GM10248 (cell line): ENCODE measurements around the gene NLGN4Y.

ENCODE experiments used
- CTCF ChIA-PET: fragments of 300-600 bp; sonication (Branson Sonifier 250); formaldehyde crosslinking; extraction: SDS; loops from one replicate; lab custom pipeline; 2021; ENCODE audit warnings: antibody characterized with exemption; lab: Yijun Ruan, JAX
- POLR2A ChIA-PET: fragments of 350-650 bp; sonication (Branson Sonifier 250); formaldehyde crosslinking; extraction: SDS; loops from one replicate; lab custom pipeline; 2020; ENCODE audit warnings: antibody characterized with exemption; lab: Yijun Ruan, JAX
- DNase-seq: peaks from one replicate; pipeline ENCODE4 v3.0.0; 2012; ENCODE audit errors: extremely low spot score
- TF ChIP-seq, protein P1 (sequence below): IDR thresholded peaks from 2 replicates; pipeline ENCODE4 v1.5.1; 2012; ENCODE audit warnings: mild to moderate bottlenecking, low read depth; ENCODE audit errors: extremely low read depth, missing control alignments, control extremely low read depth

Gene NLGN4Y

DNA sequence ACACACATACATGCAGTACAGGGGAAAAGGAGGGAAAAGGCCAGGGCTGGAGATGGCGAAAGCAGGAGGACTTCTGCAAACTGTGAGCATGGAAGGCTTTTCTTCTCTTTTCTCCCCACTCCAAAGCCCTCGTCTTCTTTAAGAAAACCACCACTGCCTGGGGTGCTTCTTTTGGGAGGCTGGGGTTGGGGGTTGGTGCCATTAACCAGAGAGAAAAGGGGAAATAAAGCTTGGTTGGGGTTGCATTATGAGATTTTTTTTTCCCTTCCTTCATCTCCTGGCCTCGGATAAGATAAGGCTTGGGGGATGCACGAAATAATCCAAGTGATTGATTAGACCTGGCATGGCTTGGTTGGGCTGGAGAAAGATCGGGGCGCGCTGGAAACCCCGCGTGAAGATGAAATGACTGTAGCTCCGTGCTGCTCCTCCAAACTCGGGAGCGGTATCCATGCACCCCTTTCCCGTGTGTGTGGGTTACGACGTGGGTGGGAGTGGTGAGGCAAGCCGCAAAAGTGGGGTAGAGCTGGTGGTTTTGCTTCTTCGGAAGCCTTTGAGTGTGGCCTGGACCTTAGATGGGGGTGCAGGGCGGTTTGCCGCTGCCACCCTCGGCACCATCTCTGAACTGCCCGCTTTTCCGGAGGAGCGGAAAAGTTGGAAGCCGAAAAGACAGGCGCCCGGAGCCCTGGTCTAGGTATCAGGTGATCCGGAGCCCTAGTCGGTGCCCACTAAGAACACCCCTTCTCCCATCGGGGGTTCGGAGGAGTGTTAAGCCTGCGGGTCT lies 648 bp upstream of the NLGN4Y start:
- TF ChIP-seq, protein P1, sequence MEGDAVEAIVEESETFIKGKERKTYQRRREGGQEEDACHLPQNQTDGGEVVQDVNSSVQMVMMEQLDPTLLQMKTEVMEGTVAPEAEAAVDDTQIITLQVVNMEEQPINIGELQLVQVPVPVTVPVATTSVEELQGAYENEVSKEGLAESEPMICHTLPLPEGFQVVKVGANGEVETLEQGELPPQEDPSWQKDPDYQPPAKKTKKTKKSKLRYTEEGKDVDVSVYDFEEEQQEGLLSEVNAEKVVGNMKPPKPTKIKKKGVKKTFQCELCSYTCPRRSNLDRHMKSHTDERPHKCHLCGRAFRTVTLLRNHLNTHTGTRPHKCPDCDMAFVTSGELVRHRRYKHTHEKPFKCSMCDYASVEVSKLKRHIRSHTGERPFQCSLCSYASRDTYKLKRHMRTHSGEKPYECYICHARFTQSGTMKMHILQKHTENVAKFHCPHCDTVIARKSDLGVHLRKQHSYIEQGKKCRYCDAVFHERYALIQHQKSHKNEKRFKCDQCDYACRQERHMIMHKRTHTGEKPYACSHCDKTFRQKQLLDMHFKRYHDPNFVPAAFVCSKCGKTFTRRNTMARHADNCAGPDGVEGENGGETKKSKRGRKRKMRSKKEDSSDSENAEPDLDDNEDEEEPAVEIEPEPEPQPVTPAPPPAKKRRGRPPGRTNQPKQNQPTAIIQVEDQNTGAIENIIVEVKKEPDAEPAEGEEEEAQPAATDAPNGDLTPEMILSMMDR, result no peak
- ChIA-PET POLR2A (no interaction called here), CTCF (no interaction called here)
- no peak for DNase-seq

DNA sequence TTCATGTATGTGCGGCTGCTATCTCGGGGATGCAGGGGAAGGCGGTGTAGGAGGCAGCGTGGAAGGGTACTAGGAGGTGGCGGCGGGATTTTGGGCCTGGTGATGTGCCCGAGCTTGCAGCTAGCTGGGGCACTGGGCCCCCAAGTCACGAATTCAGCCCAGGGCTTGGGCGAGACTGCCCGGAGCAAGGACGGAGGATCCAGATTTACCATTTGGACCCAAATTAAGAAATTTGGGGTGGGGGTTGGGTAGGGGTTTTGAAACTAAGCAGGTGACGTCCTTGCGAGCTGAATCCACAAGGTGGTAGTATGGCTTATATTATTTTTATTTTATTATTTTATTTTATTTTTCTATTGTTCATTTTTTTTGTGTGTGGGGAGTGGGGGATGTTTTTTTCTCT lies 986 bp downstream of the NLGN4Y start:
- POLR2A ChIA-PET, result interaction anchor here (0.6 kb wide), 1 partner anchor 267 kb away, joined by 4 read pairs; no protein-coding TSS in a partner anchor
- CTCF ChIA-PET, result no interaction called here
- TF ChIP-seq, protein P1, result no peak
- DNase-seq, result peak; percentile 3

DNA sequence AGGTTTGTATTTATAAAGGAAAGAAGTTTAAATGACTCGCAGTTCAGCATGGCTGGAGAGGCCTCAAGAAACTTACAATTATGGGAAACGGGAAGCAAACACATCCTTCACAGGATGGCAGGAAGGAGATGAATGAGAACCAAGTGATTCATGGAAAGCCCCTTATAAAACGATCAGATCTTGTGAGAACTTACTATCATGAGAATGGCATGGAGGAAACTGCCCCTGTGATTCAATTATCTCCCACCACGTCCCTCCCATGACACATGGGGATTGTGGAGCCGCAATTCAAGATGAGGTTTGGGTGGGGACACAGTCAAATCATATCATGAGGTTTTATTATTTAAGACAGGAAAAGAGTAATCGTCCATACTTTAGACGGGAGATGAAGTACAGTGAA lies 4.0 kb downstream of the NLGN4Y start:
- DNase-seq, result no peak
- POLR2A ChIA-PET, result no interaction called here
- CTCF ChIA-PET, result no interaction called here
- TF ChIP-seq, protein P1, result no peak

DNA sequence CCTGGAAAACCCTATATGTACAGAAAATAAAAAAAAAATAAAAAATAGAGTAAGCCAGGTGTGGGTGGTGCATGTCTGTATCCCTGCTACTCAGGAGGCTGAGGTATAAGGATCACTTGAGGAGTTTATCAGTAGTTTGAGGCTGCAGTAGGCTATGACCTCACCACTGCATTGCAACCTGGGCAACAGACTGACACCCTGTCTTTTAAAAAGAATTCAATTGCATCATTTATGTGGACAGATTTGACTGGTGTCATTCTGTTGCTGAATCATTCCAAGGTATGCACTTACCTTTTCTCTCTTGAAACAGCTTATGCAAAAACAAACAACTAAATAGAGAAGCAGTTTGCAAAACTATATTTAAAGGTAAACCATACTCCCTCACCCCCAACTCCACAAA lies 12.4 kb downstream of the NLGN4Y start:
- no peak for DNase-seq
- TF ChIP-seq, protein P1, result no peak
- POLR2A ChIA-PET, result no interaction called here
- CTCF ChIA-PET, result no interaction called here

DNA sequence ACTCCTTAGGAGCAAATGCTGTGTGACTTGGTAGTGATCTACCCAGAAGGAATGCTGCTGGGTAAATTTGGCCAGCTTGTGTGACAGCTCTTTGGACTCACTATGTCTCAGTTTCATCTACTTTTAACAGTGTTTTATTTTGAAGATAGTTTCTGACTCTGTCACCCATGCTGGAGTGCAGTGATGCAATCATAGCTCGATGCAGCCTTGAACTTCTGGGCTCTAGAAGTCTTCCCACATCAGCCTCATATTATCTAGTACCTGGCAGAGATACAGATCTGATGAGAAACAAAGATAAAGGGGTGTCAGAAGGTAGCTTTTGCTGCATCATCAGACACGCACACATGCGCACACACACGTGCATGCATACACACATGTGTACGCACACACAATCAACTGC lies 19.2 kb downstream of the NLGN4Y start:
- TF ChIP-seq, protein P1, result no peak
- POLR2A ChIA-PET, result no interaction called here
- CTCF ChIA-PET, result interaction anchor here (0.9 kb wide), 1 partner anchor 9 kb away, joined by 3 read pairs; no protein-coding TSS in a partner anchor
- DNase-seq, result no peak

DNA sequence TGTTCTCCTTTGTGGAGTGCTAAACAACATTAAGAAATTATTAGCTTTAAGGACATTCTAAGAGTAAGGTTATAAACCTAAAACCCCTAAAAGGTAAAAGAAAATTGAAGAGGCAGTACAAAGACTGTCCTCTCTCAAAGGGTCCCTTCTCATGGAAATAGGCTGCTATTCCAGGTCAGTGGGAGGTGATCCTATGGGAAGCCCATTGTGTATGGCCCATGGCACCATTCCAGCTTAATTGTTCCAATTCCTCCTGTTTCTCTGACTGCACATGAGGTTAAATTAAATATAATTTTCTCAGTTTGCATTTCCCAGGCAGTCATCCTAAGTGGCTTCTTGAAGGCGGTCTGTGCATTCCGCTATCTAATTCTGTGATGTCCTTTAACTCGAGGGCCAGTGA lies 57.0 kb downstream of the NLGN4Y start:
- CTCF ChIA-PET, result no interaction called here
- TF ChIP-seq, protein P1, result no peak
- POLR2A ChIA-PET, result no interaction called here
- DNase-seq, result no peak
